ENCODE results near the gene TFDP3.

- no peak for TF ChIP-seq CTCF (IDR thresholded peaks at IDR 0.05; ENCODE audit: low read depth, low read length)
- no peak for TF ChIP-seq EZH2phosphoT487 (IDR thresholded peaks at IDR 0.05; ENCODE audit: low read depth)
These were observed 32.2 kb downstream of the TFDP3 start for GRCh38 chrX:133185938-133186337.

Data from OCI-LY3 (cell line).